GM18517 (cell line): ENCODE measurements around the gene LRIF1.
"Not testable (repeated sequence)": the region's sequence is repeated elsewhere in the genome, so short reads cannot be mapped to it uniquely, and the experiment has no call there.

Experiments
- ATAC-seq: cut with Tn5 transposase; IDR thresholded peaks from one replicate; pipeline ENCODE4 v1.9.1; 2021; ENCODE audit warnings: mild to moderate bottlenecking, moderate library complexity; ENCODE audit not compliant: unreplicated experiment

The LRIF1 gene

DNA sequence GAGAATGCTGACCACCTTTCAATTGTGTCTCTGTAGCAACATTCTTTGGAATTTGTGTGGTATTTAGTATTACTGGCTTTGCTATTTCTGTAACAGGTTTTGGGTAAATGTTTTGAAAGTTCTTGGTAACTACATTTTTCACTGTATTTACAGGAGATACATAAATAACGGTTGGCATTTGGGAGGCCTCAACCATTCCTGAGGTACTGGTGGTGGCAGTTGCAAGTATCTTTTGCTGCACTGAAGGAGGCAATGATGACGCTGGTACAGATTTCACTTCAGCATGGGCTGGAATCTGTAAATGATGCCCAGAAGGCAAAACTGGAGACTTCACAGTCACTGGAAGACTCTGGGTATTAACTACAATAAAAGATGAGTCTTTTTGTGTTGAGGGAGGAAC, 11.7 kb downstream of the LRIF1 start:
- ATAC-seq, result no peak

DNA sequence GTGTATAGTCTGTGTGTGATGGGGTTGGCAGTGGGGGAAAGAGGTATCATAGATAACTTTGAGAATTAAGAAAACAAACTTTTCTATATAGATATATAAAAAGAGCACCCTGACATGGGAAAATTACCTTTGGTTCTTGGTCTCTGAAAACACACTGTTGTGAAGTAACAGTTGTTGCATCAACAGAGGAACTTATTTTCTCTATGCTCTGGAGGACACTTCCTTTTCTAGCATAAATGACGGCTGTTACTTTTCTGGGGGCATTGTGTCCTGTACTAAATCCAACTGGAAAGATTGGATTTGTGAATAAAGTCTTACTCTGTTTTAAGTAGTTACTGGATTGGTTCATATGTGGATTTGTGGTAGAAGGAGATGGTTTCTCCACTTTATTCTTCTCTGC, 12.6 kb downstream of the LRIF1 start:
- no peak for ATAC-seq

DNA sequence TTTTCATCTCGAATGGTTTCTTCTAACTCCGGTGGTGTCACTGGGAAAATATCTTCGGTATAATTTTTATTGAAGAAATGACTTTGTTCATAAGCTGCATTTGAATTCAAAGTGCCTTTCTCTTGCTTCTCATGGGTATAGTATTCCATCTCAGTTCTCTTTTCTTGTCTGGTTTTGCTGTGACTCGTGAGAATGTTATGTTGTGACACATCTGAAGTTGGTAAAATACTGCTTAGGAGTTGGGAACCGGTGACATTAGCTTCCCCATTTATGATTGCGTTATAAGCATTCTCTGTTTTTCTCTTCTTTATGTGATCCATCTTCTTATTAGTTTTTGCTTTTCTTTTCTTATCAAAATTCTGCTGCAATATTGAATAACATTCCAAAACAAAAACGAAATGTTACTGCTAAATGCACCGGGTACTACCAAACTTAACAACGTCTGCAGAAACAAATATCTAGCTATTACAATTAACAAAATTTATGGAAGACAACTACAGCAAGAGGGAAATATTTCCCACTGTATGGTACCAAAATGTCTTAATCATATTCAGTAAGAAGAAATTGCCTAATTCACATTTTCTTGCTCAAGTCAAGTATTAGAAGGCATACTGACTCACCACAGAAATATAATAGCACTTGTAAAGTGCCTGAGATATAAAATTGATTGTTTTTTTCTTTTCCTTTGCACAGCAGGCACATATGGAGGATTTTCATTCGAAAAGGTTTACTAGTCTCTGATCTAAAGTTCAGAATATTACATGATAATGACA, 15.5 kb downstream of the LRIF1 start:
- no peak for ATAC-seq

DNA sequence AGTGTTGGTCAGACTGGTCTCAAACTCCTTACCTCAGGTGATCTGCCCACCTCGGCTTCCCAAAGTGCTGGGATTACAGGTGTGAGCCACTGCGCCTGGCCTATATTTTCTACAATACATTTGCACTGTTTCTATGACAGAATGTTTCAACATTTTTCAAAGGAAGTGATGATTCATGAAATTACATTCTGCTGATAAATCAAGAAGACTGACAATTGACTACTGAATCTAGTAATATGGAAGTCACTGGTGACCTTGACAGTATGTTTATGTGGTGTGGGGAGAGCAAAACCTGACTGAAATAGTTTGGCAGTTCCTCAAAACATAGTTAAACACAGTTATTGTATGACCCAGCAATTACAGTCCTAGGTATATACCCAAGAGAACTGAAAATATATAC, 18.1 kb downstream of the LRIF1 start:
- ATAC-seq, result no peak

DNA sequence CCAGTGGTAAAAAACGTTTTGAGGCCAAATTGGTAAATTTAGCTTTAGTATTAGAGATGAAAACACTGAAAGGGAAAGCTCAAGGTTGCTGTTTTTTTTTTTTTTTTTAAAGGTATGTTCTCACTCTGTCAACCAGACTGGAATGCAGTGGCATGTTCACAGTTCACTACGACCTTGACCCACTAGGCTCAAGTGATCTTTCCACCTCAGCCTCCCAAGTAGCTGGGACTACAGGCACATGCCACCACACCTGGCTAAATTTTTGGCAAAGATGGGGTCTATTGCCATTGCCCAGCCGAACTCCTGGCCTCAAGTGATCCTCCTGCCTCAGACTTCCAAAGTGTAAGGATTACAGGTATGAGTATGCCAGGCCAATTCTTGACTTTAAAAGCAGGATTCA, 18.9 kb downstream of the LRIF1 start:
- ATAC-seq, result no peak

DNA sequence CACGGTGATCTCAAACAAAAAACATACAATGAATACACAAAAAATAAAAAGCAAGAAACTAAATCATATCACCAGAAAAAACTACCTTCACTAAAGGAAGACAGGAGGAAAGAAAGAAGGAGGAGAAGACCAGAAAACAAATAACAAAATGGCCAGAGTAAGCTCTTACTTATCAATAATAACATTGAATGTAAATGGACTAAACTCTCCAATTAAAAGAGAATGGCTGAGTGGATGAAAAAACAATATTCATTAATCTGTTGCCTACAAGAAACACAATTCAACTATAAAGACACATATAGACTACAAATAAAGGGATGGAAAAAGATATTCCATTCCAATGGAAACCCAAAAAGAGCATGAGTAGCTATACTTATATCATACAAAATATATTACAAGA, 27.2 kb downstream of the LRIF1 start:
- no peak for ATAC-seq

DNA sequence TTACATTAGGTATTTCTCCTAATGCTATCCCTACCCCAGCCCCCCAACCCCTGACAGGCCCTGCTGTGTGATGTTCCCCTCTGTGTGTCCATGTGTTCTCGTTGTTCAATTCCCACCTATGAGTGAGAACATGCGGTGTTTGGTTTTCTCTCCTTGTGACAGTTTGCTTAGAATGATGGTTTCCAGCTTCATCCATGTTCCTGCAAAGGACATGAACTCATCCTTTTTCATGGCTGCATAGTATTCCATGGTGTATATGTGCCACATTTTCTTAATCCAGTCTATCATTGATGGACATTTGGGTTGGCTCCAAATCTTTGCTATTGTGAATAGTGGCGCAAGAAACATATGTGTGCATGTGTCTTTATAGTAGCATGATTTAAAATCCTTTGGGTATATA, 32.6 kb downstream of the LRIF1 start:
- ATAC-seq, result not testable (repeated sequence)

DNA sequence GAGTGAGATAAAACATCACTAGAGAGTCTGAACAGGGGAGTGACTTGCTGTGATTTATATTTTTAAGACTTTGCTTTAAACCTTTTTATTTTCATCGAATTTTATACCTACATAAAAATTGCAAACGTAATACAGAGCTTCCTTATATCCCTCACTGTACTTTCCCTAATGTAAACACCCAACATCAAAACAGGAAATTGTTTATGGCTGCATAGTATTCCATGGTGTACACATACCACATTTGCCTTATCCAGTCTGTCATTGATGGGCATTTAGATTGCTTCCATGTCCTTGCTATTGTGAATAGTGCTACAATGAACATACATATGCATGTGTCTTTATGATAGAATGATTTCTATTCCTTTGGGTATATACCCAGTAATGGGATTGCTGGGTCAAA, 34.8 kb downstream of the LRIF1 start:
- no peak for ATAC-seq

DNA sequence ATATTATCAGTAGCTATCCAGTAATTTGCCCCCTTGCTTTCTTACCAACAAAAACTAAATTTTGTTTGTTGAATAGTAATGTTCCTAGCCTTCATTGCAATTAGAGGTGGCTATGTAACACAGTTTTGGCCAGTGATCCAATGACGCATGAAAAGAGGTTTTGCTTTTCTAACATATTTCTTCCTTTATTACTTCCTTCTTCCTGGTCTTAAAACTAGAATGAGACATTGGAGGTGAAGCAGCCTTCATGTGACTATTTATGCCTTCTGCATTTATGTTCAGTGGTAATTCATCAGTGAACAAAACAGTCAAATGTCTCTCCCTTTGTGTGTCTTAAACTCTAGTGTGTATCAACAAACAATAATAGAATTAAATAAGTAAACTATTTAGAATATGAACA, 35.5 kb downstream of the LRIF1 start:
- no peak for ATAC-seq

DNA sequence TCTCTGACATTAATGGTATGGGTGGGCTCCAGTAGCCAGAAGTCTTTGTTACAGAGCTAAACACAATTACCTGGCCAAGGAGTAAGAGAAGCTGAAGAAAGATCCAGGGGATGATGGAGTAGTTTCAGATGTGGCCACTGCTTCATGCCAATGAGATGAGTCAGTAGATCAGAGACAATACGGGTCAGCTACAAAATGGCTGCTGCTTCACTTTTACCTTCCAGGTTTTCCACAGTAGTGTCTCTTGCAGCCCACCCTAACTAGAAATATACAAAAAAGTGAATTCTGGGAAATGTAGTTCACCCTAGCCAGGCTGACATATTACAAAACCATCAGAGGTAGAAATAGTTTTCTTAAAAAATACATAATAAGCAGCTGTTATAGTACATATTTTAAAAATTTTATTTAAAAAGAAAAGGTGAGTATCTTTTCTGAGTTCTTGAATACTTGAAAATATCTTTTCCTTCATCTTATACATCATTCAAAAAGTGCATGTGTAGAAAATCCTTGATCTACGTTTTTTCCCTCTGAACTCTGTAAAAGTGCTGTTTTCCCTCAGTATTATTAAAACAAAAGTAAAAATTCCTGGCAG, 36.1 kb downstream of the LRIF1 start:
- ATAC-seq, result no peak

DNA sequence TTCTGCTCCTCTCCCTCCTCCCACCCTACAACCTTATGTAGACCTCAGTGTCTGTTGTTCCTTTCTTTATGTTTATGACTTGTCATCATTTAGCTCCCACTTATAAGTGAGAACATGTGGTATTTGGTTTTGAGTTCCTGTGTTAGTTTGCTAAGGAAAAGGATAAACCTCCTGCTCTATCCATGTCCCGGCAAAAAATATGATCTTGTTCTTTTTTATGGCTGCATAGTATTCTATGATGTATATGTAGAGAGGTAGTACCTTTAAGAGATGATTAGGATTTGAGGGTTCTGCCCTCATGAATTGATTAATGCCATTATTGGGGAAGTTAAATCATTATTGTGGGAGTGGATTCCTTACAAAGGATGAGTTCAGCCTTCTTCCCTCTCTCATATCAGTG, 41.8 kb downstream of the LRIF1 start:
- ATAC-seq, result no peak

DNA sequence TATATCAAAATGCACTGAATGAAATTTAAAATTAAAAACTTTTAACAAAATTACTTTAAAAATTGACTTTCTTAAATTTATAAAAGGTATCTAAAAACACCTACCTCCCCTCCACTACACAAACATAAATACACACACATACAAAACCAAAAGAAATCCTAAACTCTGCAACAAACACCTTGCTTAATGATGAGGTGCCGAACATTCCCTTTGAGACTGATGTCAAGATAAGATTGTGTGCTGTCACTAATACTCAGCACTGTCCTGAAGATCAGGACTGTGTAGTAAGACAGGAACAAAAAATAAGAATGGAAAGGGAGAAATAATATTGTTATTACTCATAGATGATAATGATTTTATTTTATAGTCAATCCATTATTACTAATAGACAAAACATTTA, 45.7 kb downstream of the LRIF1 start:
- no peak for ATAC-seq

DNA sequence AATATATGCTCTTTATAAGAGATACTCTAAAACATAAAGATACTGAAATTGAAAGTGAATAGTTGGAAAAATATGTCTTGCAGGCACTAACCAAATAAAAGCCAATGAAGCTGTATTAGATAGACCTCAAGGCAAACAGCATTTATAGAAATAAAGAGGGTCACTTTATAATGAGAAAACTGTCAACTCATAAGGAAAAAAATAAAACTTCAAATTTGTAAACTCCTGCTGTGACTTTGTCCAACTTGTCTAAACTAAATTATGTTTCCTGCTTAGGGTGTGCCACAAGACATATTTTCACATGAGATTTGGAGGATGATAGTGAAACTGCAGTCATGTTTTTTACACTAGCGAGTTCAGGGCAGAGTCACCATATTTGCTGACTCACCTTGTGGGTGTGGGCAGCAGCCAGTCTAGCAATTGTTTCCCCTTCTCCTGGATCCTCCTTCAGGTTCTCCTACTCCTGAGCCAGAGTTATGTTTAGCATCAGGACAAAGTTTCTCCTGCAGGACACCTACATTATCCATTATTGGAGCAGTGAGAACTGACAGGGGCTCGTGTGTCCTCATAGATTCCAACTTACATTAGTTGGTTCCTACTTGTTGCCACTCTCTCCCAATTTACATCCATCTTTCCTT, 46.9 kb downstream of the LRIF1 start:
- ATAC-seq, result no peak

DNA sequence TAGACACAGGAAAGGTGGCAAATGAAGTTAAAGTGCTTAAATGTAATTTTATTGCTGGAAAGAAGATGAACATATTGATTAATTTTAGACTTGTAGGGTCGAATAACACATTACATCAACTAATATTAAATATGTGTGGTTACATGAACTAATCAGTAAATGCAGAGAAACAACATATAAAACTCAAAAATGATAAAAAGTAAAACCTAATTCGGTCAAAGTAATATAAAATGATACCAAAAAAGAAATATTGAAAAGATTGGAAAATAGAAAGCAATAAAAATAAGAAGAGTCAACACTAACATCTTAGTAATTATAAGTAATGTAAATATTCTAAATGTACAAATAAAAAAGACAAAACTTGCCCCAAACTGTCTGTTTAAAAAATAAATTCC, 47.5 kb downstream of the LRIF1 start:
- no peak for ATAC-seq

DNA sequence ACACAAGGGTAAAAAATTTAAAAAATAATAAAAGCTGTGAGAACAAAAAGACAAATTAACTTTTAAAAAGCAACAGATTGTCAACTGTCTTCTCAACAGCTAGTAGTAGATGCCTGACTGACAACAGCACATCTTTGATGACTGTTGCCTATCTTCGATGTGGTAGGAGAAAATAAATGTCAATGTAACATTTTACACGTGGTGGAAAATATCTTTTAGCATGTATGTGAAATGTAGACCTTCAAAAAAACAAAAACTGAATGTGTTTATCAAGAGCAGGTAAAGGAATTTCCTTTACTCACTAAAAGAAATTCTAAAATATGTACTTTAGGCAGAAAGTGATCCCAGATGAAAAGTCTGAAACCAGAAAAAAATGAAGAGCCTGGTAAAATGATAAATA, 47.9 kb downstream of the LRIF1 start:
- no peak for ATAC-seq

DNA sequence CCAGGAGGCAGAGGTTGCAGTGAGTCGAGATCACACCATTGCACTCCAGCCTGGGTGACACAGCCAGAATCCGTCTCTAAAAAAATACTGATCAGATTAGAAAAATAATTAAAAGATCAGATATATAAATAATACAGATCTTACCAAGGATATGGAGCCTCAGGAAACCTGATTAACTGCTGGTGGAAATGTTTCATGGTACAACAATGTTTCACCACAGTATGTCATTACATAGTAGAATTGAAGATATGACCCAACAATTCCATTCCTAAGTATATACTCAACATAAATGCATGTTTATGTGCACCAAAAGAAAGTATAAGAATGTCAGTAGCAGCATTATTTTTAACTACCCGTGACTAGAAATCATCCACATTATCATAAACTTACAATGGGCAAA, 49.0 kb downstream of the LRIF1 start:
- no peak for ATAC-seq

DNA sequence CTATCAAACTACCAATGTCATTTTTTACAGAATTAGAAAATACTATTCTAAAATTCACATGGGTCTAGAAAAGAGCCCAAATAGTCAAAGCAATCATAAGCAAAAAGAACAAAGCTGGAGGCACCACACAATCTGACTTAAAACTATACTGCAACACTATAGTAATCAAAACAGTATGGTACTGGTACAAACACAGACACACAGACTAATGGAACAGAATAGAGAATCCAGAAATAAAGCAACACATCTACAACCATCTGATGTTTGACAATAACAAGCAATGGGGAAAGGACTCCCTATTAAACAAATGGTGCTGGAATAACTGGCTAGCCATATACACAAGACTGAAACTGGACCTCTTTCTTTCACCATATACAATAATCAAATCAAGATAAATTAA, 50.9 kb downstream of the LRIF1 start:
- no peak for ATAC-seq

DNA sequence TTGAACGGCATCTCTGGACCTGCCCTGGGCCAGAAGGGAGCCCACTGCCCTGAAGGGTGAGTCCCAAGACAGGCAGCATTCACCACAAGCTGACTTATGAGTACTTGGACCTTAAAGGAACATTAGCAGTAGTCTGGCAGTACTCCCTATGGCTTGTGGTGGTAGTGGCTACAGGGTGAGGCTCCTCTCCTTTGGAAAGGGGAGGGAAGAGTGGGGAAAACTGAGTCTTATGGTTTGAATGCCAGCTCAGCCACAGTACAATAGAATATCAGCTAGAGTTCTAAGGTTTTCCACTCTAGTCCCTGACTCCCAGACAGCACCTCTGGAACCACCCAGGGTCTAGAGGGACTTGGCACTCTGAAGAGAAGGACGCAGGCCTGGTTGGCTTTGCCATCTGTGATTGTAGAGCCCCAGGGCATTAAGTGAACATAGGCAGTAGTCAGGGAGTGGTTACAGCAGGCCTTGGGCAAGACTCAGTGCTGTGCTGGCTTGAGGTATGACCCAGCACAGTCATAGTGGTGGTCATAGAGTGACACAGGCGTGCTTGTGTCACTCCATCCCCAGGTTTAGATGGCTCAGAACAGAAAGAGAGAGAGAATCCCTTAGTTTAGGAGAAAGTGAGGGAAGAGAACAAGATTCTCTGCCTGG, 59.7 kb downstream of the LRIF1 start:
- no peak for ATAC-seq

DNA sequence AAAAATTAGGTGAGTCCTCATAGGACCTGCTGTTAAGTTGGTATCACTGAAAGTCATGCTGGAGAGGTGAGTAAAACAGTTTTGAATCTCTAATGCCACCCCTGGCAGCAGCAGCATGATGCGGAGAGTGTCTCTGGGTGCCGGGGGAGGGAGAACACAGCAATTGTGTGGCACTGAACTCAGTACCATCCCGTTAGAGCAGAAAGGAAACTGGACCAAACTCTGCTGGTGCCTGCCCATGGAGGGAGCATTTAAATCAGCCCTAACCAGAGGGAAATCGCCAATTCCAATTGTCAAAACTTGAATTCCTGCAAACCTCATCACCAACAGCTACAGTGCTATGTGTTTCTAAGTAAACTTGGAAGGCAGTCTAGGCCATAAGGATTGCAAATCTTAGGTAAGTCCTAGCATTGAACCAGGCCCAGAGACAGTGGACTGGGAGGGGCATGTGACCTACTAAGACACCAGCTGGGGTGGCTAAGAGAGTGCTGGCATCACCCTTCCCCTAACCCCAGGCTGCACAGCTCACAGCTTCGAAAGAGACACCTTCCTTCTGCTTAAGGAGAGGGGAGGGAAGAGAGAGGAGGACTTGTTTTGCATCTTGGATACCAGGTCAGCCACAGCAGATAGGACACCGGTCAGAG, 60.8 kb downstream of the LRIF1 start:
- no peak for ATAC-seq

DNA sequence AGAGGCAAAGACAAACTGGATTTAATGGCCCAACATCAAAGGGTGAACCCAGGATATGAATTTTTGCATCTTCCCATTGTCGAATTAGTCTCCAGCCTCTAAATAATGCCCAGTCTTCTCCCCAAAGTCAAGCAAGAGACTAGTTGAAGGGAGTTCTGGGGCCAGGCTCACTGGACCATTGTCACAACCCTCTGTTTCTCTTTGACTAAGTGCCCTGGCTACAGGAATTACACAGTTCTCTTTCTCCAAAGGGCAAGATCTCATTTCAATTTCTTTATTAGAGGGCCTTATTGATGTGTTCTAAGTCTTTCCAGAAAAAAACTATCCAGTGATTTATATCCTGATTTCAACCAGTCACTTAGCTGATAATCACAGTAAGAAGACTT, 64.3 kb downstream of the LRIF1 start:
- no peak for ATAC-seq

DNA sequence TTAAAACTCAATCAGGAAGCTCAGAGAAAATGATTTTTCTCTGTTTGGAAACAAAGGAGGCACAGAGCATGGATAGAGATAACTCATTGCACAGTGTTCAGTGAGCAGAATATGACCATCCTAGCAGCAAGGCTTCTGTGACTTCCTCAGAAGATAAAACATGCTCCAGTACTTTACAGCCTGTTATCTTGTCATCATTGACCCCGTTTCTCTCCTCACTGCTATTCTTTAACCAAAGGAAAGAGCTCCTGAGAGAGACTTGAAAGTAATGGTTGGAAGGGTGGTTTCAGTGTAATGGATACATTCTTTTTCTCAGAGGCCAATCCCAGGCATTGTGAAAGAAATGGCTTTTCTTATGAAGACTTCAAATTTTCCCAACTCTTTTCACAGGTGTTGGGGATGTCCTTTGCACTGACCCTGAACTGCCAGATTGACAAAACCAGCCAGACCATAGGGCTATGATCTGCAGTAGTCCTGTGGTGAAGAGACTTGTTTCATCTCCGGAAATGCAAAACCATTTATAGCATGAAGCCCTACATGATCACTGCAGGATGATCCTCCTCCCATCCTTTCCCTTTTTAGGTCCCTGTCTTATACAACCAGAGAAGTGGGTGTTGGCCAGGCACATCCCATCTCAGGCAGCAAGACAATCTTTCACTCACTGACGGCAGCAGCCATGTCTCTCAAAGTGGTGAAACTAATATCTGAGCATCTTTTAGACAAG, 64.8 kb downstream of the LRIF1 start:
- no peak for ATAC-seq
